ENCODE data around the gene TTC28.
A peak's percentile ranks its signal among the peaks of the same experiment; 100 is the strongest.

TTC28 gene

DNA sequence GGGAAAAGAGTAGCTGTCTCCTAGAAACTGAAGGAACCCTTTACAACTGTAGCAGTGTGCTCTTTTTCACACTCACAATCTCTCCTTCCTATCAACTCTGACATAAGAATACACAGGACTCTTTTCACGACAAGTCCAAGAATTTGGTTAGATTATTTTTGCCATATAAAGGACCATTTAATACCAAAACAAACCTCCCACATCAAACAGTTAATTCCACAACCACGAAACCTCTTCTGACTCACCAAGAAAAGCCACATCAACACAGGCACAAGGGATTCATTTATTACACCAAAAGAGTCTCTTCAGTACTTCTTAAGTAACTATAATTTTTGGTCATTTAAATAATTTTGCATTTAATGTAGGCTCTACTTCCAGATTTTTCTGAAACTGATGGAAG lies 538.0 kb downstream of the TTC28 start:
- H3K4me1 ChIP-seq (ENCODE audit: control insufficient read depth in 1 of 2, insufficient read depth in 2 of 2, low read length in 2 of 2) = peaks cover 0 to 18% of the 10 kb centered on the region in 2 donors
- no peak overlapping the region for H3K27ac ChIP-seq (ENCODE audit: low read length)
- H3K9me3 ChIP-seq (ENCODE audit: control insufficient read depth in 1 of 2, low read length in 2 of 2) = peaks cover 0 to 4% of the 10 kb centered on the region in 2 donors
- H3K27me3 ChIP-seq (ENCODE audit: low read depth, low read length) = no peaks in the 10 kb centered on the region
- H3K4me3 ChIP-seq (ENCODE audit: low read depth in 1 of 2, low read length in 2 of 2) = no peak overlapping the region
- no peaks in the 10 kb centered on the region for H3K36me3 ChIP-seq (ENCODE audit: control insufficient read depth in 1 of 2, insufficient read depth in 2 of 2, low read length in 2 of 2)

DNA sequence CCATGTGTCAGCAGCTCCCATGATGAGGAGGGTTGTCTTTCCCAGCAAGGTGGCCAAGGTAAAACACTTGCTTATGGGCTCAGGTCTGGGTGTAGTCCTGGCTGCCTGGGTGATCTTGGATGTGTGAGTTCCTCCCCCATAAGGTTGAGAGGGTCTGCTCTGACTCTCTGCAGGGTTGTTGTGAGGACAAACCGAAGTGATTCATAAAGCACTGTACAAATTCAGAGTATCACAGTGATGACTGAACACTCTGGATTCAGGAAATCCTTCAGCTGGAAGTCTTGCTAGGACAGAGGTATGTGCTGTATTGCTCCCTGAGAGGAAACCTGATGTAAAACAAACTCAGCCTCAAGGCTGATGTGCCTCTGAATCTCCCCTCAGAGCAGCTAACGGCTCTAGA lies 539.7 kb downstream of the TTC28 start:
- Histone ChIP-seq H3K27ac (ENCODE audit: low read length) (no peak overlapping the region), H3K4me1 (ENCODE audit: control insufficient read depth in 1 of 2, insufficient read depth in 2 of 2, low read length in 2 of 2) (peaks cover 0 to 18% of the 10 kb centered on the region in 2 donors)

GRCh38 chr22:28139516-28139915 lies 540.1 kb downstream of the TTC28 start:
- Histone ChIP-seq H3K4me1 (ENCODE audit: control insufficient read depth in 1 of 2, insufficient read depth in 2 of 2, low read length in 2 of 2) (peaks cover 0 to 18% of the 10 kb centered on the region in 2 donors), H3K4me3 (ENCODE audit: low read depth in 1 of 2, low read length in 2 of 2) (no peak overlapping the region), H3K36me3 (ENCODE audit: control insufficient read depth in 1 of 2, insufficient read depth in 2 of 2, low read length in 2 of 2) (no peaks in the 10 kb centered on the region), H3K27ac (ENCODE audit: low read length) (no peak overlapping the region), H3K27me3 (ENCODE audit: low read depth, low read length) (no peaks in the 10 kb centered on the region), H3K9me3 (ENCODE audit: control insufficient read depth in 1 of 2, low read length in 2 of 2) (peaks cover 0 to 4% of the 10 kb centered on the region in 2 donors)

More for the DNA sequence above, 539.7 kb downstream of the TTC28 start:
- peaks cover 0 to 4% of the 10 kb centered on the region in 2 donors for H3K9me3 ChIP-seq (ENCODE audit: control insufficient read depth in 1 of 2, low read length in 2 of 2)
- no peaks in the 10 kb centered on the region for H3K36me3 ChIP-seq (ENCODE audit: control insufficient read depth in 1 of 2, insufficient read depth in 2 of 2, low read length in 2 of 2)
- H3K27me3 ChIP-seq (ENCODE audit: low read depth, low read length) = no peaks in the 10 kb centered on the region
- H3K4me3 ChIP-seq (ENCODE audit: low read depth in 1 of 2, low read length in 2 of 2) = no peak overlapping the region

- Histone ChIP-seq H3K4me3 (ENCODE audit: low read depth in 1 of 2, low read length in 2 of 2) (no peak overlapping the region), H3K9me3 (ENCODE audit: control insufficient read depth in 1 of 2, low read length in 2 of 2) (peaks cover 0 to 4% of the 10 kb centered on the region in 2 donors), H3K36me3 (ENCODE audit: control insufficient read depth in 1 of 2, insufficient read depth in 2 of 2, low read length in 2 of 2) (no peaks in the 10 kb centered on the region), H3K27me3 (ENCODE audit: low read depth, low read length) (no peaks in the 10 kb centered on the region), H3K4me1 (ENCODE audit: control insufficient read depth in 1 of 2, insufficient read depth in 2 of 2, low read length in 2 of 2) (peaks cover 0 to 8% of the 10 kb centered on the region in 2 donors), H3K27ac (ENCODE audit: low read length) (no peak overlapping the region)
Measured at GRCh38 chr22:28137036-28137435, 542.6 kb downstream of the TTC28 start.

GRCh38 chr22:28132466-28132865 lies 547.2 kb downstream of the TTC28 start:
- Histone ChIP-seq H3K27ac (ENCODE audit: low read length) (no peak overlapping the region), H3K4me3 (ENCODE audit: low read depth in 1 of 2, low read length in 2 of 2) (no peak overlapping the region), H3K27me3 (ENCODE audit: low read depth, low read length) (no peaks in the 10 kb centered on the region), H3K36me3 (ENCODE audit: control insufficient read depth in 1 of 2, insufficient read depth in 2 of 2, low read length in 2 of 2) (no peaks in the 10 kb centered on the region), H3K9me3 (ENCODE audit: control insufficient read depth in 1 of 2, low read length in 2 of 2) (peaks cover 0 to 4% of the 10 kb centered on the region in 2 donors), H3K4me1 (ENCODE audit: control insufficient read depth in 1 of 2, insufficient read depth in 2 of 2, low read length in 2 of 2) (no peaks in the 10 kb centered on the region)

GRCh38 chr22:28129319-28129962 lies 550.2 kb downstream of the TTC28 start:
- Histone ChIP-seq H3K9me3 (ENCODE audit: control insufficient read depth in 1 of 2, low read length in 2 of 2) (no peaks in the 10 kb centered on the region), H3K27me3 (ENCODE audit: low read depth, low read length) (no peaks in the 10 kb centered on the region), H3K4me3 (ENCODE audit: low read depth in 1 of 2, low read length in 2 of 2) (no peak overlapping the region), H3K27ac (ENCODE audit: low read length) (no peak overlapping the region), H3K4me1 (ENCODE audit: control insufficient read depth in 1 of 2, insufficient read depth in 2 of 2, low read length in 2 of 2) (no peaks in the 10 kb centered on the region), H3K36me3 (ENCODE audit: control insufficient read depth in 1 of 2, insufficient read depth in 2 of 2, low read length in 2 of 2) (no peaks in the 10 kb centered on the region)

DNA sequence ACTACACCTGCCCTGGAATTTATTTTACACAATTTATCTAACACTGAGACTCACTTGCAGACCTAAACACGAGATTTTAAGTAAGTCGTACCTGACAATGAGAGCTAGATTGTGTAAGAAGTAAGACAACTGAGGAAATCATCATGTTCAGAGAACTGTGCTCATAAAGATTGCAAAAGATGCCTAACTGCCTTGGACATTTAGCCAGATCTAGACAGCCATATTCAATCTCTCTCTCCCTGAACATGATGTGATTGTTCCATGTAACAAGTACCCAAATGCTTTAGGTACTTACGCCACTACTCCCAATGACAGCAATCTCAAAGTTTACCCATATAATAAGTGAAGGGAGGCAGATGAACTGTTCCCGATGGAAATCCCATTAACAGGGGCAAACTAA lies 550.8 kb downstream of the TTC28 start:
- Histone ChIP-seq H3K4me3 (ENCODE audit: low read depth in 1 of 2, low read length in 2 of 2) (no peak overlapping the region), H3K9me3 (ENCODE audit: control insufficient read depth in 1 of 2, low read length in 2 of 2) (no peaks in the 10 kb centered on the region), H3K4me1 (ENCODE audit: control insufficient read depth in 1 of 2, insufficient read depth in 2 of 2, low read length in 2 of 2) (no peaks in the 10 kb centered on the region), H3K27ac (ENCODE audit: low read length) (no peak overlapping the region), H3K36me3 (ENCODE audit: control insufficient read depth in 1 of 2, insufficient read depth in 2 of 2, low read length in 2 of 2) (no peaks in the 10 kb centered on the region), H3K27me3 (ENCODE audit: low read depth, low read length) (no peaks in the 10 kb centered on the region)

DNA sequence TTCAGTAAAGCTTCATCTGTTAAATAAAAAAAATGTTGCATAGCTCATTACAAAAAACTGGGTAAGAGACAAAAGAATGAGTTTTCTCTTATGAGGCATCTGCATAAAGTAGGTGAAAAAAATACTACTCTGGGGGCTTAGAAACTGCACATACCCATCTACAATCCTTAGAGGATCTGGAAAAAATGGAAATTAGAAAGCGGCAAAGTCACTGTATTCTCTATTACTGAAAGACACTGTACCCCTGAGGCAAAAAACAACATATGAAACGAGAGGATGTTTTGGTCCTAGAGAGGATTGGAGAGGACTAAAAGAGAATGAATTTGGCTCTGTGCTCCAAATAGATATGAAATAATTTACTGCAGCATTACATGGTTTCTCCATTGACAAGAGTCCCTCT lies 553.8 kb downstream of the TTC28 start:
- H3K27ac ChIP-seq (ENCODE audit: low read length) = no peak overlapping the region
- H3K27me3 ChIP-seq (ENCODE audit: low read depth, low read length) = no peaks in the 10 kb centered on the region
- no peak overlapping the region for H3K4me3 ChIP-seq (ENCODE audit: low read depth in 1 of 2, low read length in 2 of 2)
- H3K9me3 ChIP-seq (ENCODE audit: control insufficient read depth in 1 of 2, low read length in 2 of 2) = no peaks in the 10 kb centered on the region
- no peaks in the 10 kb centered on the region for H3K4me1 ChIP-seq (ENCODE audit: control insufficient read depth in 1 of 2, insufficient read depth in 2 of 2, low read length in 2 of 2)
- no peaks in the 10 kb centered on the region for H3K36me3 ChIP-seq (ENCODE audit: control insufficient read depth in 1 of 2, insufficient read depth in 2 of 2, low read length in 2 of 2)

- no peak overlapping the region for H3K27ac ChIP-seq (ENCODE audit: low read length)
- H3K9me3 ChIP-seq (ENCODE audit: control insufficient read depth in 1 of 2, low read length in 2 of 2) = no peaks in the 10 kb centered on the region
- H3K4me3 ChIP-seq (ENCODE audit: low read depth in 1 of 2, low read length in 2 of 2) = no peak overlapping the region
- no peaks in the 10 kb centered on the region for H3K36me3 ChIP-seq (ENCODE audit: control insufficient read depth in 1 of 2, insufficient read depth in 2 of 2, low read length in 2 of 2)
- no peaks in the 10 kb centered on the region for H3K27me3 ChIP-seq (ENCODE audit: low read depth, low read length)
- H3K4me1 ChIP-seq (ENCODE audit: control insufficient read depth in 1 of 2, insufficient read depth in 2 of 2, low read length in 2 of 2) = peaks cover 3 to 5% of the 10 kb centered on the region in 2 donors
Measured at GRCh38 chr22:28123989-28124766, 555.5 kb downstream of the TTC28 start.

- Histone ChIP-seq H3K36me3 (ENCODE audit: control insufficient read depth in 1 of 2, insufficient read depth in 2 of 2, low read length in 2 of 2) (no peaks in the 10 kb centered on the region), H3K4me1 (ENCODE audit: control insufficient read depth in 1 of 2, insufficient read depth in 2 of 2, low read length in 2 of 2) (peaks cover 5 to 19% of the 10 kb centered on the region in 2 donors), H3K9me3 (ENCODE audit: control insufficient read depth in 1 of 2, low read length in 2 of 2) (no peaks in the 10 kb centered on the region), H3K27me3 (ENCODE audit: low read depth, low read length) (no peaks in the 10 kb centered on the region), H3K27ac (ENCODE audit: low read length) (peak overlapping the region; percentile 26), H3K4me3 (ENCODE audit: low read depth in 1 of 2, low read length in 2 of 2) (no peak overlapping the region)
Measured at GRCh38 chr22:28120691-28121592, 558.7 kb downstream of the TTC28 start.

Measured in muscle layer of duodenum (tissue), 2 donors.